Natural killer cell treated with Interleukin-12 subunit alpha and Interleukin-12 subunit beta and Interleukin-15 and Interleukin-18, amount 100 ng/mL, for 72 hours (primary cell): ENCODE results near the gene SLC9A9. TPM values are rescaled to one million over a fixed set of nuclear protein-coding genes. Genes with fewer than 3 reads are reported as not detected.

ENCODE experiments used
- ATAC-seq, 2 donors: fragments of 150-1000 bp; cut with Tn5 transposase in 1 of 2; sonication (Bioruptor Pico), chemical (Tn5 transposase) in 1 of 2; 2 replicates each; pipeline ENCODE4 v1.10.0; 2021
- DNase-seq: peaks from one replicate; pipeline ENCODE4 v3.0.0; 2022; ENCODE audit warnings: low spot score
- H3K27ac Mint-ChIP-seq, 2 donors: 1 replicate in 1 of 2; 2 replicates in 1 of 2; pipeline ENCODE4 v1.8.0; 2022; ENCODE audit warnings: mixed read lengths in 2 of 2, mild to moderate bottlenecking in 1 of 2, moderate library complexity in 1 of 2
- H3K27me3 Mint-ChIP-seq, 2 donors: 1 replicate in 1 of 2; 2 replicates in 1 of 2; pipeline ENCODE4 v1.8.0; 2022; ENCODE audit warnings: mixed read lengths in 2 of 2
- H3K36me3 Mint-ChIP-seq: one replicate; pipeline ENCODE4 v1.8.0; 2022; ENCODE audit warnings: mixed read lengths
- H3K4me1 Mint-ChIP-seq, 2 donors: 1 replicate in 1 of 2; 2 replicates in 1 of 2; pipeline ENCODE4 v1.8.0; 2022; ENCODE audit warnings: low read depth in 2 of 2, mixed read lengths in 2 of 2, mild to moderate bottlenecking in 1 of 2
- H3K4me3 Mint-ChIP-seq: one replicate; pipeline ENCODE4 v1.8.0; 2022; ENCODE audit warnings: mixed read lengths
- H3K9me3 Mint-ChIP-seq: 2 replicates; pipeline ENCODE4 v1.8.0; 2022; ENCODE audit warnings: mixed read lengths
- total RNA-seq, 2 donors: library from RNA; stranded (reverse); gene quantifications; one replicate each; pipeline ENCODE4 v1.2.3, GENCODE V29; 2022

The SLC9A9 gene
- total RNA-seq, 2 donors from 2014 or later = 11.0 to 11.9 TPM

DNA sequence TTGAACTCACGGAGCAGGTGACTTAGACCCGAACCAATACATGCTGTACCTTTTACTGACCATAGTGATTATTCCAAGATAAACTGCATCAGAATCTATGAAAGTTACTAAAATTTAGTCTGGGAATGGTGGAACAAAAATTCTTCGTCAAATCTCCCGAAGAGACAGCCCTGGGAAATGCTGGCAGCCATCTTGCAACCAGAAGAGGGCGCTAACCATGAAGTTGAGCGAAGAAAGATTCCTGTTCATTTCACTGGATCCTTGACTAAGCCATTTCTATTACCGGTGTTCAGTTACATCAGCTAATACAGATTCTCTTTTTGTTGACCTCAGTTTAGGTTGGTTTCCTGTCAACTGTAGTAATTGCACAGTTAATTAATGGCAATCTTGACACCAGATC lies 199.6 kb downstream of the SLC9A9 start:
- Mint-ChIP-seq H3K4me3 (no peak overlapping the region), H3K9me3 (no peaks in the 10 kb centered on the region), H3K36me3 (peaks cover 9% of the 10 kb centered on the region), H3K27ac (no peak overlapping the region), H3K4me1 (peaks cover 0 to 3% of the 10 kb centered on the region in 2 donors), H3K27me3 (no peaks in the 10 kb centered on the region)
- ATAC-seq = no peak
- no peak for DNase-seq

DNA sequence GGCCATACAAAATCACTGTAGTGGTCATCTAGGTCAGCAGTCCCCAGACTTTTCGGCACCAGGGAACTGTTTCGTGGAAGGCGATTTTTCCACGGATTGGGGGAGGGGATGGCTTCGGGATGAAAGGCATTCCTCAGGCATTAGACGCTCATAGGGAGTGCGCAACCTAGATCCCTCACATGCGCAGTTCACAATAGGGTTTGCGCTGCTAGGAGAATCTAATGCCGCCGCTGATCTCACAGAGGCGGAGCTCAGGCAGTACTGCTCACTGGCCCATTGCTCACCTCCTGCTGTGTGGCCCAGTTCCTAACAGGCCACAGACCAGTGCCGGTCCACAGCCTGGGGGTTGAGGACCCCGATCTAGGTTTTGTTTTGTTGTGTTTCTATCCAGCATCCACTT lies 200.1 kb downstream of the SLC9A9 start:
- Mint-ChIP-seq H3K36me3 (peaks cover 9% of the 10 kb centered on the region), H3K27me3 (no peaks in the 10 kb centered on the region), H3K4me1 (peaks cover 0 to 3% of the 10 kb centered on the region in 2 donors), H3K4me3 (no peak overlapping the region), H3K9me3 (no peaks in the 10 kb centered on the region), H3K27ac (no peak overlapping the region)
- DNase-seq = no peak
- ATAC-seq = no peak

DNA sequence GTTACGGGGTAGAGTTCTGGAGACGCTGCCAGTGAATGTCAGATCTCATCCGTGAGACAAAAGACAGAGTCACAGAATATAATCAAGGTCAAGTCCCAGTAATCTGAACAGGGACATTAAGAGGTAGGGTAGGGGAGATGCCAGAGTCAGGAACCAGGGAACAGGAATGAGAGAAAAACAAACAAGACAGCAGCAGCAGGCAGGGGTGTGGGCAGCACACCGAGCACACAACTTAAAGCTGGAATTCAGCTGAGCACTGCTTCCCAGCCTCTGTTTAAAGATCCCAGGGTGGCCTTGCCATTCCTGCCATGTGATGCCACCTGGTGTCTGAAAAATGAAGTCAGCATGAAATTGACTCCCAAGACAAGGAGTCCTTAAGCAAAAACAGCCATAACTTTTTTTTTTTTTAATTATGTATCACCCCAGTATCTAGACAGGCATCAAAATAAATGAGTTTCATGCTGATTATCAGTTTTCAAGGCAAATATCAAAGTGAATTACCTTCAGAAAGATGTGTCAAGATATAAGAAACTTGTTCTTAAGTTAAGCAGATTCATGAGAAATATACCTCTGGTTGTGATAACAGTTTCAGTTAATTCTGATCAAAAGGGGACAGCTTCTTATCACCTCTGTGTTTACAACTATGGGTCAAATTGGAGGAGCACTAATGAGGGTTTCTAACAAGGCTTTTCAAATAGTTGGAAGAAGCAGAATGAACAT lies 203.7 kb downstream of the SLC9A9 start:
- Mint-ChIP-seq H3K36me3 (peaks cover 4% of the 10 kb centered on the region), H3K4me3 (no peak overlapping the region), H3K27me3 (no peaks in the 10 kb centered on the region), H3K27ac (peak overlapping the region in 1 of 2 donors; percentile 22), H3K9me3 (no peaks in the 10 kb centered on the region), H3K4me1 (peaks cover 0 to 3% of the 10 kb centered on the region in 2 donors)
- no peak for DNase-seq
- no peak for ATAC-seq

DNA sequence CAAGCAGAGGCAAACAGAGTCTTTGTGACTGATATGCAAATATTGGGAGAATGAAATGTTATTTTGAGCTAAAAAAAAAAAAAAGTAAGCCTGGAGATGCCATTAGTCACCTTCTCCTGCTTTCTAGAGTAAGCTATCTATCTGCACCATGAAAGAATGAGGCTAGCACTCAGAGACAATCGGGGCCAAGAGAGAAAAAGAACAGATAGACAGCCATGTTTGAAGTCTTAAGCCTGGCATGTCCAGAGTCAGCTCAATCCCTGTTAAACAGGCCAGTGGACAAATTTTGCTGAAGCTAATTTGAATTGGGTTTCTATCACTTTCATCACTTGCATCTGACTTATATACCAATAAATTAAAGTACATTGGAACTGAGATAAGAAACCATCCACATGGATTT lies 204.4 kb downstream of the SLC9A9 start:
- Mint-ChIP-seq H3K27ac (peak overlapping the region in 1 of 2 donors; percentile 22), H3K27me3 (no peaks in the 10 kb centered on the region), H3K9me3 (no peaks in the 10 kb centered on the region), H3K4me3 (no peak overlapping the region), H3K36me3 (peaks cover 4% of the 10 kb centered on the region), H3K4me1 (peaks cover 0 to 3% of the 10 kb centered on the region in 2 donors)
- no peak for DNase-seq
- no peak for ATAC-seq

DNA sequence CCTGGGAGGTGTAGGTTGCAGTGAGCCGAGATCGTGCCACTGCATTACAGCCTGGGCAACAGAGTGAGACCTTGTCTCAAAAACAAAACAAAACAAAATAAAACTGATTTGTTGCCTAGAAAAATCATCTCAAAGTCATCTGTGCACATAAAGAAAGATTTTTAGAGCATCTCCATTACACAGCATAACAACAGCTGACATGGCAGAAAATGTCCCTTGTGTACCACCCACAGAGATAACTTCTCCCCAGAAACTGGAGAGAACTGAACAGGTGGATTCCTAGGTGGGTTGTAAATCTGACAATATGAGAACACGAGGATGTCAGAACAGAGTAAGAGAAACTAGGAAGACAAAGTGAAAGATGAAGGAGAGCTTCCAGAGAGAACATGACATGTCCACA lies 207.5 kb downstream of the SLC9A9 start:
- no peak for DNase-seq
- H3K27ac Mint-ChIP-seq = no peak overlapping the region
- H3K4me1 Mint-ChIP-seq = peaks cover 0 to 3% of the 10 kb centered on the region in 2 donors
- H3K4me3 Mint-ChIP-seq = no peak overlapping the region
- H3K27me3 Mint-ChIP-seq = no peaks in the 10 kb centered on the region
- peaks cover 21% of the 10 kb centered on the region for H3K36me3 Mint-ChIP-seq
- peaks cover 3% of the 10 kb centered on the region for H3K9me3 Mint-ChIP-seq
- ATAC-seq = no peak

DNA sequence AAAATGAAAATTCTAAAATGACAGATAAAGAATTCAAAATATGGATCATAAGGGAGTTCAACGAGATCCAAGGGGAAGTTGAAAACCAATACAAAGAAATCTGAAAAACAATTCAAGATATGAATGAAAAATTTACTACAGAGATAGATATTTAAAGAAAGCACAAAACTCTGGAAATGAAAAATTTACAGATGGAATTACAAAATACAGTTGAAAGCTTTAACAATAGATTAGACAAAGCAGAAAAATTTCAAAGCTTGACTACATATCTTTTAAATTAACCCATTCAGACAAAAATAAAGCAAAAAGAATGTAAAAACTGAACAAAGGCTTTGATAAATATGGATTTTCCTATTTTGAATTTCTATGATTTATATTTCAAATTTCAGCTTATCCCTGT lies 211.1 kb downstream of the SLC9A9 start:
- no peak for ATAC-seq
- H3K9me3 Mint-ChIP-seq = peaks cover 3% of the 10 kb centered on the region
- H3K27ac Mint-ChIP-seq = no peak overlapping the region
- peaks cover 0 to 3% of the 10 kb centered on the region in 2 donors for H3K4me1 Mint-ChIP-seq
- H3K36me3 Mint-ChIP-seq = peaks cover 21% of the 10 kb centered on the region
- no peak for DNase-seq
- H3K4me3 Mint-ChIP-seq = no peak overlapping the region
- H3K27me3 Mint-ChIP-seq = no peaks in the 10 kb centered on the region

DNA sequence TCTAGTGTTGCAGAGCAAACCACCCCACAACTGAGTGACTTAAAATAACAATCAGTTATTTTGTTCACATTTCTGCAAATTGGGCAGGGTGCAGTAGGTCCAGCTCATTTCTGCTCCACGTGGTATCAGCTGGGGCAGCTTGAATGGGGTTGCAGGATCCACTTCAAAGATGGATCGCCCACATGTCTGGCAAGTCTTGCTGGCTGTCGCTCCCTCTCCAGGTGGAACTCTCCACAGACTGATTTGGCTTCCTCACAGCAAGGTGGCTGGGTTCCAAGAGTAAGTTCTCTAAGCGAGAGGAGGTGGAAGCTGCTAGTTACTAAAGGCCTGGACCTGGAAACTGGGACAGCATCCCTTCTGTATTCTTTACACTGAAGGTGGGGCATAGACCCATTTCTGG lies 213.3 kb downstream of the SLC9A9 start:
- no peaks in the 10 kb centered on the region for H3K4me1 Mint-ChIP-seq
- DNase-seq (no peak), ATAC-seq (no peak)
- H3K9me3 Mint-ChIP-seq = peaks cover 3% of the 10 kb centered on the region
- peaks cover 17% of the 10 kb centered on the region for H3K36me3 Mint-ChIP-seq
- no peak overlapping the region for H3K27ac Mint-ChIP-seq
- no peak overlapping the region for H3K4me3 Mint-ChIP-seq
- no peaks in the 10 kb centered on the region for H3K27me3 Mint-ChIP-seq

DNA sequence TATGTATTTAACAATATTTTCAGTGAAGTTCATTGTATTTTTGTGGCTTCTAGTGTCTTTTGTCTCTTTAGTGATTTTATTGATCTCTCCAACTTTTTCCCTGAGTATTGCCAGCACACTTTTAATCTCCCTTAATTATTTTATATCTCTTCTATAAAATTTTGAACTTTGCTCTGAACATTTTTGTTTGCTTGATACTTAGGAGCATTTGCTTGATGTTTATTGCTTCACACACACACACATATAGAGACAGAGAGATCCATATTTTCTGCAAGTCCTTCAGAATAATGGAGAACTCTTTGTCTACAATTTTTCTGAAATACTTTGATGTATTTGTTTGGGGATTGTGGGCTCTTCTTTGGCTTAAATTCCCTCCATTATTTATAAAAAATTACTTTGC lies 213.8 kb downstream of the SLC9A9 start:
- Mint-ChIP-seq H3K4me1 (no peaks in the 10 kb centered on the region), H3K9me3 (peaks cover 3% of the 10 kb centered on the region), H3K27me3 (no peaks in the 10 kb centered on the region), H3K4me3 (no peak overlapping the region), H3K36me3 (peaks cover 17% of the 10 kb centered on the region), H3K27ac (no peak overlapping the region)
- DNase-seq (no peak), ATAC-seq (no peak)

DNA sequence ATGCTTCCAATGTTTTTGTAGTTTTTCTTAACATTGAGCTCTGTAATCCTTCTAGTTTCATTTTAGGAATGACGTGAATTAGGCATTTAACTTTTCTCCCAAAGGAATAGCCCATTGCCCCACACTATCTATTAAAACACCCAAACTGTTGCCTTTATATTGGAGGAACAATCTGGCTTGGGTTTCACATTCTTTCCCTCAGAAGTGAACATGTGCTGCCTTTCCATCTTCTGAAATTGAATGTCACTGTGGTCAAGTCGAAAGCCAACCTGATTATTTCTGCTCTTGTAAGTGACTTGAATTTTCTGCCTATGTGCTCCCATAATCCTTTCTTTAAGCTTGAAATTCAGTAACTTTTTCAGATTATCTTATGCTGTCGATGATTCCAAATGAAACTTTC lies 214.5 kb downstream of the SLC9A9 start:
- Mint-ChIP-seq H3K4me1 (no peaks in the 10 kb centered on the region), H3K27ac (no peak overlapping the region), H3K4me3 (no peak overlapping the region), H3K9me3 (peaks cover 3% of the 10 kb centered on the region), H3K36me3 (peaks cover 17% of the 10 kb centered on the region), H3K27me3 (no peaks in the 10 kb centered on the region)
- ATAC-seq (no peak), DNase-seq (no peak)

DNA sequence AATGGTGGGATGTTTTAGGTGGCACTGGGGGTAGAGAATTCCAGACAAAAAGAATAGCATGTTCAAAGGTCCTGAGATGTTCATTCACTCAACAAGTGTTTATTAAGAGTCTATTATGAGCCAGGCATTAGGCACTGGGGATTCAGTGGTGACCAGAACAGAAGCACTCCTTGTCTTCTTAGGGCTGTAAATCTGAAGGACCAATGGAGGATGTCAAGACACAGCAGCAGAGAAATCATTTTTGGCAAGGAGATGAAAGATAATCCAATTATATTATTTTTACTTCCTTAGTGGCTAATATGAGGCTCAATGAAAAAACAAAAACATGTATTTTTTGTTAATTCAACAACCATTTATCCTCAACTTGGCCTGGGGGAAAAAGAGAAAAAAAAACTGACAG lies 218.5 kb downstream of the SLC9A9 start:
- no peaks in the 10 kb centered on the region for H3K27me3 Mint-ChIP-seq
- no peak overlapping the region for H3K27ac Mint-ChIP-seq
- no peak for DNase-seq
- no peak overlapping the region for H3K4me3 Mint-ChIP-seq
- H3K9me3 Mint-ChIP-seq = no peaks in the 10 kb centered on the region
- ATAC-seq = no peak
- no peaks in the 10 kb centered on the region for H3K4me1 Mint-ChIP-seq
- no peaks in the 10 kb centered on the region for H3K36me3 Mint-ChIP-seq

DNA sequence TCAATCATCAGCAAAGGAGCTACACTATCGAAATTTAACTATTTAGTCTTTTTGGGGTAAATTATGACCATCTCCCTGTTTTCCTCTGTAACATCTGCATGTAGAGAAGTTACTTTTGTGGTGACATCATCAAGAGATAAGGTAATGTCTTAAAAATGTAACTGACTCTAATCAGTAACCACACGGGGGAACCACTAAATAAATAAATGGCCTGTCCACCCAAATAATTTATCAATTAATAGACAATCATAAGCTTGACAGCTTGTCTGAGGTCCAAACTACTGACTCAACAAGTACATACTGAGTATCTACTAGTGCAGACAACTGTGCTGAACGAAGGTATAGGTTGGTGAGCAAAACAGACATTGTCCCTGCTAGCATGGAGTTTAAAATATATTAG lies 219.3 kb downstream of the SLC9A9 start:
- Mint-ChIP-seq H3K4me3 (no peak overlapping the region), H3K4me1 (no peaks in the 10 kb centered on the region), H3K27ac (no peak overlapping the region), H3K36me3 (no peaks in the 10 kb centered on the region), H3K9me3 (no peaks in the 10 kb centered on the region), H3K27me3 (no peaks in the 10 kb centered on the region)
- DNase-seq (no peak), ATAC-seq (no peak)

DNA sequence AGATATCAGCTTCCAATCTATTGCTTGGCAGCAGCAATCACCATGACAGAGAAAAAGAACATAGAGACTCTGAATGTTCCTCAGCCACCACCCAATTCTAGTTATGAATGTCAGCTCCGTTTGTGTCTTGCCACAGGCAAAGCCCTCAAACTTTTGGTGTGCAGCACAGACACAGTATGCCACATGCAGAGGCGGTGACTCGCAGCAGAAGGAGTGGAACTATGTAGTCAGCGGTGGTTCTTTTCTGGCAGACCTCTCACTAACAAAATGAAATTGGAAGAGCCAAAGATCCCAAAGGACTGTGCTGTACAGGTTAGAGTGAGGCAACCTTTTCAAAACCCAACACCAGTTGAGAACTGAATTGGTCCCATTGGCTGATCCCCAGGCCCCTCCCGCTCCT lies 220.9 kb downstream of the SLC9A9 start:
- DNase-seq (no peak), ATAC-seq (no peak)
- H3K36me3 Mint-ChIP-seq = peaks cover 5% of the 10 kb centered on the region
- H3K27me3 Mint-ChIP-seq = no peaks in the 10 kb centered on the region
- no peaks in the 10 kb centered on the region for H3K9me3 Mint-ChIP-seq
- no peak overlapping the region for H3K4me3 Mint-ChIP-seq
- H3K4me1 Mint-ChIP-seq = no peaks in the 10 kb centered on the region
- H3K27ac Mint-ChIP-seq = no peak overlapping the region

DNA sequence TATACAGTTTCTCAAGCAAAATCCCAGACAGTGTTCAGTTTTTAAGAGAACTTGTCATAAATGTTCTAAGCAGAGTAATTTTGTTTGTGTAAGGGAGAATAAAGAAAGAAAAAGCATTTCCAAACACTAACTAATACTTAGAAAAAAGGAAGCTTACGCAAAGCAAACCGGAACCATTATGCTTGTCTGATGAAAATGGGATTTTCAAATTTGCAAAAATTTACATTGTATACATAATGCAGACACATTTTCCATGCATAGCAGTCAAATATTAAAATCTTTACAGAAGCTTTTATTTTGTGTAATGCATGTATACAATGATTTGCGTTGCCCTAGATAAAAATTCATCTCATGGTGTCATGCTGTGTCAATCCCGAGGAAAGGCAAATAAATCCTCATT lies 229.0 kb downstream of the SLC9A9 start:
- no peaks in the 10 kb centered on the region for H3K27me3 Mint-ChIP-seq
- DNase-seq (no peak), ATAC-seq (no peak)
- no peaks in the 10 kb centered on the region for H3K4me1 Mint-ChIP-seq
- H3K4me3 Mint-ChIP-seq = no peak overlapping the region
- H3K36me3 Mint-ChIP-seq = peaks cover 5% of the 10 kb centered on the region
- H3K9me3 Mint-ChIP-seq = peaks cover 3% of the 10 kb centered on the region
- no peak overlapping the region for H3K27ac Mint-ChIP-seq

DNA sequence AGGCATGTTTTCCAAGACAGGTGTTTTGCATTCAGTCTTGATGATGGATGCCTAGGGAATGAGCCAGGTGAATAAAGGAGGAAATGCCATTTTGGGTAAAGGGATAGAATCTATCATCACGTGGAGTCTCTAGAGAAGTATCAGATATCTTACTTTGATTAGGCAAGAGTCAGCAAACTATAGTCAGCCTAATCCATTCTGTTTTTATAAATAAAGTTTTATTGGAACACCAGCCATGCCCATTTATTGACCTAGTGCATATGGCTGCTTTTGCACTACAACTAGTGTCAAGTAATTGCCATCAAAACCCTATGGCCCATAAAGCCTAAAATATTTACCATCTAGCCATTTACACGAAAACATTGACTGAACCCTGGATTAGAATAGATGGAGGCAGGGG lies 231.2 kb downstream of the SLC9A9 start:
- Mint-ChIP-seq H3K4me1 (no peaks in the 10 kb centered on the region), H3K4me3 (no peak overlapping the region), H3K36me3 (no peaks in the 10 kb centered on the region), H3K27ac (no peak overlapping the region), H3K27me3 (no peaks in the 10 kb centered on the region), H3K9me3 (peaks cover 3% of the 10 kb centered on the region)
- ATAC-seq (no peak), DNase-seq (no peak)

DNA sequence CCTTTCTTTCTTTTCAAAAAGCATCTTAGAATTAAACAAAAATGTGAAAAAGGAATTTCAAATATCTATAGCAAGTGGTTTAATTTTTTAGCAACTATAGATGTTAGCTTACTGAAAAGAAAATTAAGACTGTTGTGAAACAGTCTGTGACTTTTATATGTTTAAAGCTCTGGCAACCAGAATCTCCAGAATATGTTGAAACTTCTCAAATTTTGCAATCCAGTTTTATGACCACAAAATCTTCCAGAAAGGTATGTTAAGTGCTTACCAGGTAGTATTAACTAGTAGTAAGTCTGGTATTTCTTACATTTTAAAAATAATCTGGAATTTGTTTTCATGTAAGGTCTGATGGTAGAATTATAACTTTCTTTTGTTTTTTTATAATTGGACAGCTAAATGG lies 235.0 kb downstream of the SLC9A9 start:
- Mint-ChIP-seq H3K27me3 (no peaks in the 10 kb centered on the region), H3K4me1 (no peaks in the 10 kb centered on the region), H3K9me3 (no peaks in the 10 kb centered on the region), H3K4me3 (no peak overlapping the region), H3K27ac (no peak overlapping the region), H3K36me3 (no peaks in the 10 kb centered on the region)
- DNase-seq = no peak
- no peak for ATAC-seq
